ENCODE measurements around the gene CNTNAP2. TPM values are rescaled to one million over a fixed set of nuclear protein-coding genes. Genes with fewer than 3 reads are reported as not detected.

Gene CNTNAP2
- total and polyA plus RNA-seq, 8 donors, result 0.19 to 18.2 (median 0.56) TPM

DNA sequence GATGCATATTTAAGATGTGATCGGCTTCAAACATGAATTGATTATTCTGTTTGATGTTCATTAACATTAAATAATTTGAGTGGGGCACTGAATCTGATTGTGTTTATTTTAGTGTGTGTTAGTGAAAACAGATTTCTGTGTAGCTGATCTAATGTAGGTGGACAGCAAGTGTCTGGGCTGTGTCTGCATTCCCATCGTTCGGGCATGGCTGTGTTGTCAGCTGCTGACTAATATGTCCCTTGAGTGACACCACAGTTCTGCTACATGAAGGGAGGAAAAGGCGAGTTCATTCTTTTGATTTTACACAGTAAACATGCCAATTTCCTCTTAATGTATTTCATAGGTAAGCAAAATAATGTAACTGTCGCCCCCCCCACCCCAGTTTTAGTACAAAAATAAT, 203.0 kb downstream of the CNTNAP2 start:
- no peak for DNase-seq
- H3K9me3 ChIP-seq, result no peaks in the 10 kb centered on the region
- no peak overlapping the region for H3K4me3 ChIP-seq
- TF ChIP-seq CTCF (IDR thresholded peaks at IDR 0.05) (no peak), EP300 (IDR thresholded peaks at IDR 0.05) (no peak), POLR2A (IDR thresholded peaks at IDR 0.05) (no peak), POLR2AphosphoS5 (IDR thresholded peaks at IDR 0.05) (no peak)
- H3K36me3 ChIP-seq, result no peaks in the 10 kb centered on the region
- H3K27me3 ChIP-seq, result no peaks in the 10 kb centered on the region
- H3K4me1 ChIP-seq, result no peaks in the 10 kb centered on the region
- WGBS, 5 donors, result 53 to 58% (median 56%) methylated on average over 5 of the region's 5 CpGs
- H3K27ac ChIP-seq, result no peak overlapping the region
- intact Hi-C loops (cut with DNase I; ENCODE audit: low total_unique reads), result no loop called here

DNA sequence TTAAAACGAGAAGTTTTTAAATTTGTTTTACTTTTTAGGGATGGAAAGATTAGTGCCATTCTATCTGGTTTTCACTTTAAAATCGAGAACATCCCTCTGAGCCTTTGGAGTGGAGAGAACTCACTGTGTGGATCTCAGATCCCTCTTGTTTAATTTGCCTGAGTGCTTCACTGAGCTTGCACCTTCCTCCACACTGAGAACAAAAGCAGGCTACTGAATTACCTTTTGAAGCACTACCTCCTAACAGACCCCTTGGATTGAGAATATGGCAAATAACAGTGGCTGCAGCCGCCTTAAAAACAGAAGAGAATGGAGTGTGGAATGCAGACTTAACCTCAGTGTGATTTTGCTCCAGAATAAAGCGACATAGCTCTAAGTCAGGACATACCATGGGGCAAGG, 204.7 kb downstream of the CNTNAP2 start:
- Histone ChIP-seq H3K27ac (no peak overlapping the region), H3K4me1 (no peaks in the 10 kb centered on the region), H3K27me3 (no peaks in the 10 kb centered on the region), H3K9me3 (no peaks in the 10 kb centered on the region), H3K36me3 (no peaks in the 10 kb centered on the region), H3K4me3 (no peak overlapping the region)
- intact Hi-C loops (cut with DNase I; ENCODE audit: low total_unique reads), result no loop called here
- TF ChIP-seq CTCF (IDR thresholded peaks at IDR 0.05) (no peak), POLR2AphosphoS5 (IDR thresholded peaks at IDR 0.05) (no peak), EP300 (IDR thresholded peaks at IDR 0.05) (no peak), POLR2A (IDR thresholded peaks at IDR 0.05) (no peak)
- WGBS, 5 donors, result 54 to 66% (median 58%) methylated on average over 4 of the region's 4 CpGs
- no peak for DNase-seq

DNA sequence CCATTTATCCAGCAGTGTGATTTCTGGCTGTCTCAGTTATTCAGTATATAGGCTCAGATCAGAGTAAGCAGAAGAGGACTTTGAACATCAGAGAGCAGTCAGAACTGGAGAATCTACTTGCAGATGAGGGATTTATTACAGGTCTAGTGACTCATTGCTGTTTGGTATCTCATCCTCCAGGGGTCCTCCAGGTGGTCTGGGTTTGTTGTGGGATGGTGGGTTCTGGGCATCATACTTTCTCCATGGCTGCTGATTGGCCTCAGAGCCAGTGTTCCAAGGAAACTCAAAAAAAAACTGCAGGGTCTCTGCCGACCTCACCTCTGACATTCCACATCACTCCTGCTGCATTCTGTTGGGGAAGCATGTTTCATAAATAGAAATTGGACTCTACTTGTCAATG, 214.8 kb downstream of the CNTNAP2 start:
- no peaks in the 10 kb centered on the region for H3K36me3 ChIP-seq
- H3K27me3 ChIP-seq, result no peaks in the 10 kb centered on the region
- 21 to 60% (median 52%) methylated on average over 1 of the region's 1 CpG for WGBS, 5 donors
- no peaks in the 10 kb centered on the region for H3K9me3 ChIP-seq
- intact Hi-C loops (cut with DNase I; ENCODE audit: low total_unique reads), result no loop called here
- H3K4me1 ChIP-seq, result no peaks in the 10 kb centered on the region
- TF ChIP-seq EP300 (IDR thresholded peaks at IDR 0.05) (no peak), POLR2AphosphoS5 (IDR thresholded peaks at IDR 0.05) (no peak), CTCF (IDR thresholded peaks at IDR 0.05) (no peak), POLR2A (IDR thresholded peaks at IDR 0.05) (no peak)
- no peak for DNase-seq
- H3K4me3 ChIP-seq, result no peak overlapping the region
- H3K27ac ChIP-seq, result no peak overlapping the region

GRCh38 chr7:146345251-146345650, 228.7 kb downstream of the CNTNAP2 start:
- 19 to 32% (median 20%) methylated on average over 6 of the region's 6 CpGs for WGBS, 5 donors
- H3K4me3 ChIP-seq, result no peak overlapping the region
- intact Hi-C loops (cut with DNase I; ENCODE audit: low total_unique reads), result no loop called here
- H3K4me1 ChIP-seq, result no peaks in the 10 kb centered on the region
- H3K36me3 ChIP-seq, result no peaks in the 10 kb centered on the region
- TF ChIP-seq POLR2A (IDR thresholded peaks at IDR 0.05) (no peak), POLR2AphosphoS5 (IDR thresholded peaks at IDR 0.05) (no peak), EP300 (IDR thresholded peaks at IDR 0.05) (no peak), CTCF (IDR thresholded peaks at IDR 0.05) (no peak)
- peaks cover 0 to 8% (median 2%) of the 10 kb centered on the region in 4 donors for H3K9me3 ChIP-seq
- no peak overlapping the region for H3K27ac ChIP-seq
- DNase-seq, result no peak
- H3K27me3 ChIP-seq, result no peaks in the 10 kb centered on the region

Measured in stomach (tissue), 9 donors.